IPS-11a (cell line): ENCODE measurements around the gene NEIL1.
"Not testable (repeated sequence)": the region's sequence is repeated elsewhere in the genome, so short reads cannot be mapped to it uniquely, and the experiment has no call there.

Source experiments
- H3K4me3 ChIP-seq: one replicate; pipeline ENCODE4 v1.5.1; 2013; ENCODE audit warnings: low read depth, low read length, control low read depth

Gene NEIL1

DNA sequence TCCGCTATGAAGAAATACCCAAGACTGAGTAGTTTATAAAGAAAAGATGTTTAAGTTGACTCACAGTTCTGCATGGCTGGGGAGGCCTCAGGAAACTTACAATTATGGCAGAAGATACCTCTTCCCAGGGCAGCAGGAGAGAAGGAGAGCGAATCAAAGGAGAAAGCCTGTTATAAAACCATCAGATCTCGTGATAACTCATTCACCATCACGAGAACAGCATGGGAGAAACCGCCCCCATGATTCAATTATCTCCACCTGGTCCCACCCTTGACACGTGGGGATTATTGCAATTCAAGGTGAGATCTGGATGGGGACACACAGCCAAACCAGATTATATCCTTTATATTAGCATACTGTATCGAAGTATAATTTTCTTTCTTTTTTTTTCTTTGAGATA is 14.7 kb upstream of the NEIL1 start:
- not testable (repeated sequence) for H3K4me3 ChIP-seq

DNA sequence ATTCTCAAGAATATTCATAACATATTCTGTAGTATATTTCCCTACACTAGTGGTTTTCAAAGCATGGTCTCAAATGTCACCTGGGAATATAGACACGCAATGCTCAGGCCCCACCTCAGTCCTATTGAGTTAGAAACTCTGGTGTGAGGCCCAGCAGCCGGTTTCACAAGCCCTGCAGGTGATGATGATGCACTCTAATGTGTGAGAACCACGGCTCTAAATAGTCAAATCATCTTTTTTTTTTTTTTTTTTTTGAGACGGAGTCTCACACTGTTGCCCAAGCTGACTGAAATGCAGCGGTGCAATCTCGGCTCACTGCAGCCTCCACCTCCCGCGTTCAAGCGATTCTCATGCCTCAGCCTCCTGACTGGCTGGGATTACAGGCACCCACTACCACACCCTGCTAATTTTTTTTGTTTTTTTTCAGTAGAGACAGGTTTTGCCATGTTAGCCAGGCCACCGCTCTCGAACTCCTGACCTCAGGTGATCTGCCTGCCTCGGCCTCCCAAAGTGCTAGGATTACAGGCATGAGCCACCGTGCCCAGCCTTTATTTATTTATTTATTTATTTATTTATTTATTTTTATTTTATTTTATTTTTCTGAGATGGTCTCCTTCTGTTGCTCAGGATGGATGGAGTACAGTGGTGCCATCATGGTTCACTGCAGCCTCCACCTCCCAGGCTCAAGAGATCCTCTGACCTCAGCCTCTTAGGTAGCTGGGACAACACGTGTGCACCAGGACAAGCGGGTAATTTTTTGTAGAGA is 13.0 kb upstream of the NEIL1 start:
- not testable (repeated sequence) for H3K4me3 ChIP-seq

DNA sequence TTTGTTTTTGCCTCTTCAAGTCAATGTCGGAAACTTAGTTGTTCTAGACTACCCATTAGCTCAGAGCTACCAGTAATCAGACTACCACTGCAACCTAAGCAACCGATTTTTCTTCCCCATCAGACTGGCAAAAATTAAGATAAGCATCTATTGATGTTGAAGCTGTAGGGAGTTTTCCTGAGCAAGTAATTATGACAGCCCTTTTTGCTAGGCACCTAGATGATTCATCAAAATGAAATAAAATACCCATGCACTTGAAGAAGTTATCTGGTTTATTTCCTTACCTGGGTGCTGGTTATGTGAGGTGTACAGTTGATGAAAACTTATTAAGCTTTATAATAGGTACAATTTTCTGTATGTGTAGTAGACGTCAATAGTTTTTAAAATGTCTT is 11.5 kb upstream of the NEIL1 start:
- H3K4me3 ChIP-seq, result peak overlapping the region; percentile 79

DNA sequence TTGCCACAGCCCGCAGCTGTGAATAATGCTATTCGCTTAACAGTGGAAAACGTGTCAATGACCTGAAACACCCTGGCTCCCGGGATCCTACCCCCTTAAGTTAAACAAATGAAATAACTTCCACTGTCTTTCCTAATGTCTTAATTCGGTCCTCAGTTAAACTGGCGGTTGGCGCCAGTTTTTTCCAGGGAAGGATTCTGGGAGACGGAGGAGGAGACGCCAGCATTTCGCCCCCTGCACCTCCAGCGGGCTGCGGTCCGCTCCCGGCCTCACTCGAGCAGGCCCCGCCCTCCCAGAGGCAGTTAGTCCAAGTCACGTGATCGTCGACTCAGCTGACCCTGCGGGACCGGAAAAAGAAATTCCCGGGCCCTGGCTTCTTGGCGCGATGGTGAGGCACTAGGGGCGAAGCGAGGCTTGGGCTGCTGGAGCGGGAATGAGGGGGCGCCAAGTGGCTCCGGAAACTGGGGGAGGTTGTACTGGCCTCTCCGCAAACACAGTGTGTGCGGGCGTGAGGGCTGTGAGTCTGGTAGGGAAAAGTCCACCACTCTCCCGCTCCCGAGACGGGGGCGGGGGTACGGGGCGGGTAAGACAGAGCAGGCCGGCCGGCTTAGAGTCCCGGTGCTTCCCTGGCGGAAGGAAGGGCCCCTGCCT is 11.0 kb upstream of the NEIL1 start, which contains the start of gene COMMD4:
COMMD4 (plus strand) TSS at position 359 of the 651 bp plus-strand sequence; CDS start at position 386, 27 bp downstream.
- peak within 1 kb of the TSS; percentile 79 for H3K4me3 ChIP-seq

DNA sequence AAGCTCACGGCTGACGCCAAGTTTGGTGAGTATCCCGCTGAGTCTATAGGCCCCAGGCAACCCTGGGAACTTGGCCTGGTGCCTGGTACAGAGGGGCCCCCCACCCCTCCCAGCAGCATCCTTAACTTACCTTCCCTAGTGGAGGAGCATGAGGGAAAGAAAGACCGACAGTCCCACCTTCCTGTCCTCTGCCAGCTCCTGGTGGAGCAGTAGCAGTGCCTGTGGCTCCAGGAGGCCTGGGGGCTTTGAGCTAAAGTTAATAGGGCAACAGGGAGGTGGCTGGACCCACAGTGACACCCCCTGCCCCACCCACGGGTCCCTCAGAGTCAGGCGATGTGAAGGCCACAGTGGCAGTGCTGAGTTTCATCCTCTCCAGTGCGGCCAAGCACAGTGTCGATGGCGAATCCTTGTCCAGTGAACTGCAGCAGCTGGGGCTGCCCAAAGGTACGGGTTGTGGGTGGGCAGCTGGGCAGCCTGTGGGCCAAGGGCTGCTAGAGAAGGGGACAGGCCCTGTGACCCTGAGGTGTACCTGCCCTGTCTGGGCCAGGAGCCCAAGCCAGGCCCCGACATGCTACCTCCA is 8.1 kb upstream of the NEIL1 start:
- no peak overlapping the region for H3K4me3 ChIP-seq

DNA sequence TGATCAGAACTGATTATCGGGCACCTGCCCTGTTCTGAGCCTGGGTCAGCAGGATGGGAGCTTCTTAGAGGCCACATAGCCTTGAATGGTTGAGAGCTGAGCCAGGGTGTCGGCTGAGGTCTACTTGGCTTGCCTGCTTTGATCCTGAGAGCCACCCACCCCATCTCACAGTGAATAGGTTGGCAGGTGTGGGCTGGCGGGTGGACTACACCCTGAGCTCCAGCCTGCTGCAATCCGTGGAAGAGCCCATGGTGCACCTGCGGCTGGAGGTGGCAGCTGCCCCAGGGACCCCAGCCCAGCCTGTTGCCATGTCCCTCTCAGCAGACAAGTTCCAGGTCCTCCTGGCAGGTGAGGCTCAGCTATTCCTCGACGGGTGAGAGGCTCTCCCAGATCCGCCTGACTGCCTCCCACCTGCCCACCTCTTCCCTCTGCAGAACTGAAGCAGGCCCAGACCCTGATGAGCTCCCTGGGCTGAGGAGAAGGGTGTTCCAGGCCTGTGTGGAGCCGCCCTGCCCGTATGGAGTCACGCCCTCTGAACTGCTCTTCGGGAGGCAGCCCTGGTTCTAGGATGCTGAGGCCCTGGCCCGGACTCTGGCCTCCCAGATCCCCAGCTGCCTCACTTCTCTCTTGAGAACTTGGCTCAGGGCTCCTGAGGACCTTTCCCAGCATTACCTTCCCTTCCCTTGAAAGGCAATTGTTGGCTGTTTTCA is 7.2 kb upstream of the NEIL1 start:
- no peak overlapping the region for H3K4me3 ChIP-seq

DNA sequence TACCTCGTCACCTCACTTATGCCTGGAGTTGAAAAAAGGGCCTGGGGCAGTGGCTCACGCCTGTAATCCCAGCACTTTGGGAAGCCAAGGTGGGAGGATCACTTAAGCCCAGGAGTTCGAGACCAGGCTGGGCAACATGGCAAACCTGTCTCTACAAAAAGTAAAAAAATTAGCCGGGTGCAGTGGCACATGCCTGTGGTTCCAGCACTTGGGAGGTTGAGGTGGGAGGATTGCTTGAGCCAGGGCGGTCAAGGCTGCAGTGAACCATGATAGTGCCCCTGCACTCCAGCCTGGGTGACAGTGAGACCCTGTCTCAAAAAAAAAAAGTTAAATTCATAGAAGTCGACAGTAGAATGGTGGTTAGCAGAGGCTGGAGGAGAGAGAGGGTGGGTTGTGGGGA is 4.6 kb upstream of the NEIL1 start:
- H3K4me3 ChIP-seq, result no peak overlapping the region

DNA sequence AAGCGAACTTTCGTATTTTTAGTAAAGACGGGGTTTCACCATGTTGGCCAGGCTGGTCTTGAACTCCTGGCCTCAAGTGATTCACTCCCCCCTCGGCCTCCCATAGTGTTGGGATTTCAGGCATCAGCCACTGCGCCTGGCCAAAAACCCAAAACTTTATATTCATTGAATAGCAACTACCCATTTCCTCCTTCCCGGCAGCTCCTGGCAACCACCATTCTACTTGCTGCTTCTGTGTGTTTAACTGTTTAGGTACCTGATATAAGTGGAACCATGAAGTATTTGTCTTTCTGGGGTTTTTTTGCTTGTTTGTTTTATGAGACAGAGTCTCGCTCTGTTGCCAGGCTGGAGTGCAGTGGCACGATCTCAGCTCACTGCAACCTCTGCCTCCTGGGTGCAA is 2.9 kb upstream of the NEIL1 start:
- H3K4me3 ChIP-seq, result not testable (repeated sequence)

DNA sequence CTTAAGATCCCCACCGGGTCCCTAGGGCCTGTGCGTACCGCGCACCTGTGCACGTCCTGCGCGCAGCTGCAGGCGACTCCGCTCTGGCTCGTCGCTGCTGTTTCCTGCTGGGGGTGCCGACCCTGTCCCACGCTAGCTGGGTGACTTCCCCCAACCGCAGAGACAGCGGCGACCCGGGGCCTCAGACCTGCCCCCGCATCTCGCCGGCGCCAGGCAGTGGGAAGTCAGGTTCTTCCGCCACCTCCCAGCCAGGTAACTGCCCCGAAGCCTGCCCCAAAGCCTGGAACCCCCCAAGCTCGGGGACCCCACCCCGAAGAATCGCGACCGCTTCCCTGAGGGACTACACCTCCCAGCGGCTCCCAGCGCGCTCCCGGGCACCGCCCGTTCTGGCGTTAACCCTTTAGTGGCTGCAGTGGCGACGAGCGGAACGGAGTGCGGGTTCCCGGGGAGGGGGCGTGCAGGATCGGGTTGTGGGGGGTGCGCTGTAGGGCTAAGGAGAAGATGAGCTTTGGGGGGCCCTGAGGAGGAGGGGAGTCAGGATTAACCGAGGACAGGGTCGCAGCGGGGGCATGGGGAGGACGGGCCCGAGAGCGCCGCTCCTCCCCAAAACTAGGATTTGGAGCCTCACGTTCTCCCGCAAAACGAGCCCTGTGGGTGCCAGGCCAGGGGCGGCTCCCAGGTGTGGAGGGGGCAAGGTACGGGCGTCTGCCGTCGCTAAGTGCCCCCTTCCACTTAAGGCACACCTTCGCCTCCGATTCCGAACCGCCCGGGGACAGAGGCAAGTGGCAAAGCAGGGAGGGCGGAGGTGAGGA is 589 bp downstream of the NEIL1 start:
- peak overlapping the region; percentile 72 for H3K4me3 ChIP-seq

DNA sequence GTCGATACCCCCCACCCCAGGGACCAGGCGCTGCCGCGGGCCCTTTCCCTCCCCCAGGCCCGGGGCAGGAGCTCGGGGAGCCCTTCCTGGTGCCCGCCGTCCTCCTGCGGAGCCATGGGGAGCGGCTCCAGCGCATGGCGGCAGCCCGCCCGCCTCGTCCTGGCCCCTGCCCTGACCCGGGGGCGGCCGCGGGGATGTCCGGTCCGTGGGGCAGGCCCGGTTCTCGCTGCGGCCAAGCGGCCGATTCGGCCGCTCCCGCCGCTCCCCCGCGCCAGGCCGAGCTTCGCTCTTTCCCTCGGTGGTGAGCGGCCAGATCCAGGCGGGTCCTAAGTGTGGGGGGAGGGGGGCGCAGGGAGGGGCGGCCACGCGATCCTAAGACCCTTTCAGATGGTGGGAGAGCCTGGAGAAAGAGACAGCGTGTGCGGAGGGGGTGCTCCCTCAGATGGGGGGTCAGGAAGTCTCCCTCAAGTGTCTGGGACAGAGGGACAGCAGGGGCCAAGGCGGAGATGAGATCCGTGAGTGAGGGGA is 1.3 kb downstream of the NEIL1 start:
- peak overlapping the region; percentile 72 for H3K4me3 ChIP-seq

DNA sequence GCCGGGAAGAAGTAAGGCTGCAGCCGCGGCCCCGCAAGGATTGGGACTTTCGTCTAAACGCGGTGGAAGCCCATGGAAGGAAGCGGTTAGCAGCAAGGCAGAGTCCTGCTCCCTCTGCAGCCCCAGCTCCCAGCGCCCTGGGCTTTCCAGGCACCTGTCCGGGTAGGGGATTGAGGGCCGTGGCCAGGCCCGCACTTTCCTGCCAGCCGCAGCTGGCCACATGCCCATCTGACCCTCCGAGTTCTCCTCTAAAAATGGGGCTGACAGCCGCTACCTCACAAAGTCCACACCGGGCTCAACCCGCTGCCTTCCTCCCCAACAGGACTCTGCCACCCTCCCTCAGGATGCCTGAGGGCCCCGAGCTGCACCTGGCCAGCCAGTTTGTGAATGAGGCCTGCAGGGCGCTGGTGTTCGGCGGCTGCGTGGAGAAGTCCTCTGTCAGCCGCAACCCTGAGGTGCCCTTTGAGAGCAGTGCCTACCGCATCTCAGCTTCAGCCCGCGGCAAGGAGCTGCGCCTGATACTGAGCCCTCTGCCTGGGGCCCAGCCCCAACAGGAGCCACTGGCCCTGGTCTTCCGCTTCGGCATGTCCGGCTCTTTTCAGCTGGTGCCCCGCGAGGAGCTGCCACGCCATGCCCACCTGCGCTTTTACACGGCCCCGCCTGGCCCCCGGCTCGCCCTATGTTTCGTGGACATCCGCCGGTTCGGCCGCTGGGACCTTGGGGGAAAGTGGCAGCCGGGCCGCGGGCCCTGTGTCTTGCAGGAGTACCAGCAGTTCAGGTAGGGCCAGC is 1.9 kb downstream of the NEIL1 start:
- H3K4me3 ChIP-seq, result peak overlapping the region; percentile 72

DNA sequence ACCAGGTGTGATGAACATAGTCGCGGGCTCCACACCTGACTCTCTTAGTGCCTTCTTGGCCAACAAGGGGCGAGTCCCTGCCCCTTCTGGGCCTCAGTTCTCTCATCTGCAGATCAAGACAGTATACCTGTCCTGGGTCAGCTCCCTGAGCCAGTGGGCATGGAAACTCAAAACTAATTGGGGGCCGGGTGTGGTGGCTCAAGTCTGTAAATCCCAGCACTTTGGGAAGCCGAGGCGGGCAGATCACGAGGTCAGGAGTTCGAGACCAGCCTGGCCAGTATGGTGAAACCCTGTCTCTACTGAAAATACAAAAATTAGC is 2.5 kb downstream of the NEIL1 start:
- not testable (repeated sequence) for H3K4me3 ChIP-seq

DNA sequence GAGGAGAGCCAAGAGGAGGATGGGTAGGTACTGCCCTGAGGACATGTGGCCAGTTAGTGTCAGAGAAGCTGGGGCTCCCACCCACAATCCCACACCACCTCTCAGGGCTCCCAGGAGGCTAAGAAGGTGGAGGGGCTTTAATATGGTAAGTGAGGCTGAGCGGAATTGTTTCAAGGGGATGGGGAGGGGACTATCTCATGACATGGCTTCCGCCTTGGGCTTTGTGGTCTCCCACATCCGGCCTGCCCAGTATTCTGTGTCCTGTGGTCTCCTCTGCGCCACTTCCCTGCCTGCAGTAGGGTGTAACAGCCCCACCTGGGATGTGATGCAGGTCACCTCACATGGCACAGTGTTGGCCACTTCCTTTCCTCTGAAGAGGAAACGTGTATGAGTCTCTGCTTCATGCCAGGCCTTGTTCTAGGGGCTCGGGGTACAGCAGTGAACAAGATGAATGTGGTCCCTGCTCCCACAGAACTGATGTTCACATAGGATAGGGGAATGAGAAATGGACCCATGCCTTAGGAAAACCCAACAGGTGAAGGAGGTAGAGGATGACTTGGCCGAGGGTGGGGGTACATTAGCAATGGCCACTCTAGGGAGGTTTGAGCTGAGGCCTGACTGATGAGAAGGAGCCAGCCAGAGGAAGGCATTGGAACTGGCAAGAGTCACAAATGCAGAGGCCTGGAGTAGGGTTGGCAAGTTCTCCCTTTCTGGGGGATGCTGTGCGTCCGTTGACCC is 3.2 kb downstream of the NEIL1 start:
- no peak overlapping the region for H3K4me3 ChIP-seq

DNA sequence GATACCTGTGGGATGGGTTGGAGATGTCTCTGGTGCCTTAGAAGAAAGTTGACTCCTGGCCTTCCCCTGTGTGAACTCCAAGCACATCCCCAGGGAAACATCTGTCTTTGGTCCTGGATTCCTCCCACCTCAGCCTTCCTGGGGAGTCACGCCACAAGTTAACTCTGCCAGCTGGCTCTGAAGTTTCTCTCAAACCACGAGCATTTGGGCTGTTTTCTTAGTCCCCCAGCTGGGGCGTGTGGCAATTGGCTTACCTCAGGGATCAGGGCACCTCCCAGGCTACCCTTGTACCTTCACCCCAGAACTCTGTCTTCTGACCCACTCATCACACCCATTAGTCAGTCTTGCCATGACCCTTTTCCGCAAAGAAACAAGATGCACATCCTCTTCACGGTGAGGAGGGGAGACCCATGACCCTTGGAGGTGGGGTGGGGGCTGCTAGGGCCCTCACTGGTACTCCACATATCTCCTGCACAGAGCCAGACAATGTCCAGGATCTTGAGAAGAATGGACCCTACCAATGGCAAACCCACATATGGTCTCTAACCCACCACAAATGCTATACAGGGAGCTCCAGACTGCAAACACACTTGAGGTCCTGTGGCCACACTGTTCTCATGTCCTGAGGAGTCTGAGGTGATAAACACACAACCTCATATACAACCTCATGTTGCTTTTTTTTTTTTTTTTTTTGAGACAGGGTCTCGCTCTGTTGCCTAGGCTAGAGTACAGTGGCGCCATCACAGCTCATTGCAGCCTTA is 3.9 kb downstream of the NEIL1 start:
- H3K4me3 ChIP-seq, result no peak overlapping the region

DNA sequence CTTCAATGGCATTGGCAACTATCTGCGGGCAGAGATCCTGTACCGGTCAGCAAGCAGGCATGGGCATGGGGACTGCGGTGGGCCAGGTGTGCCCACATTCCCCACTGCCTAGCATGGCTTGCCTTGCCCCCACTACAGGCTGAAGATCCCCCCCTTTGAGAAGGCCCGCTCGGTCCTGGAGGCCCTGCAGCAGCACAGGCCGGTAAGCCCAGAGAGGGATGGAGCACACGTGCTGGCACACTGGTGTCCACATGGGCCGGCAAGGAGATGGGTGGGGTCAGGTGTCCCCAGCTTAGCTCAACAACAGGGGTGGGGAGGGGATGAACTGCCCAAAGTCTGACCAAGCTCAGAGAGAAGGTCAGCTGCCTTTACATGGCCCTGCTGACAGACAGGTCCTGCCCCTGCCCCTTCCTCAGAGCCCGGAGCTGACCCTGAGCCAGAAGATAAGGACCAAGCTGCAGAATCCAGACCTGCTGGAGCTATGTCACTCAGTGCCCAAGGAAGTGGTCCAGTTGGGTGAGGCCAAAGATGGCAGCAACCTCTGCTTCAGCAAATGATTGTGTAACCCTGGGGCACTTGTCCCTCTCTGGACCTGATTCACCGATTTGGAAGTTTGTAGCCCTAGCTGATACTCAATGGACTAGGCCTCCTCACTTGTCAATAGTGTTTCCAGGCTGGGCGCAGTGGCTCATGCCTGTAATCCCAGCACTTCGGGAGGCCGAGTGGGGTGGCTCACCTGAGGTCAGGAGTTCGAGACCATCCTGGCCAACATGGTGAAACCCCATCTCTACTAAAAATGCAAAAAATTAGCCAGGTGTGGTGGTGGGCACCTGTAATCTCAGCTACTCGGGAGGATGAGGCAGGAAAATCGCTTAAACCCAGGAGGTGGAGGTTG is 5.6 kb downstream of the NEIL1 start:
- H3K4me3 ChIP-seq, result no peak overlapping the region

DNA sequence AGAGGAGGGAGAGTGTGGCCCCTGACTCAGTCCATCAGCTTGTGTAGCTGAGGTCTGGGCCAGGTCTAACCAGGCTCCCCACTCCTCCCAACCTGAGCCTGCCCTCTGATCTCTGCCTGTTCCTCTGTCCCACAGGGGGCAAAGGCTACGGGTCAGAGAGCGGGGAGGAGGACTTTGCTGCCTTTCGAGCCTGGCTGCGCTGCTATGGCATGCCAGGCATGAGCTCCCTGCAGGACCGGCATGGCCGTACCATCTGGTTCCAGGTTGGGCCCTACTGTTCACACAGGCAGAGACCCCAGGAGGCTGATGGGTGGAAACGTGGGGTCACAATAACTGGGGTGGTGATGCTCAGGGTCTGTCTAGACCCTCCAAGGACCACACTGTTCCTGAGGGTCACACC is 6.8 kb downstream of the NEIL1 start:
- no peak overlapping the region for H3K4me3 ChIP-seq

DNA sequence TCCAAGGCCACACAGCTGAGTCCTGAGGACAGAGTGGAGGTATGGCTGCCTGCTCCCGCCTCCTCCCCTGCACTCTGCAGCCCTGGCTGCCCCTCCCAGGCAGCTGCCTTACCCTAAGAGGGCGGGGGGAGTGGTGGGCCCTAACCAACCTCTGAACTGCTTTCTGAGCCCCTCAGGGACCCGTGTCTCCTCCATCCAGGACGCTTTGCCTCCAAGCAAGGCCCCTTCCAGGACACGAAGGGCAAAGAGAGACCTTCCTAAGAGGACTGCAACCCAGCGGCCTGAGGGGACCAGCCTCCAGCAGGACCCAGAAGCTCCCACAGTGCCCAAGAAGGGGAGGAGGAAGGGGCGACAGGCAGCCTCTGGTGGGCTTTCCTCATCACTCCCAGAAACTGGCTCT is 7.6 kb downstream of the NEIL1 start:
- H3K4me3 ChIP-seq, result no peak overlapping the region
